Measurements from ENCODE around the gene CUX1. TPM values are rescaled to one million over a fixed set of nuclear protein-coding genes. Genes with fewer than 3 reads are reported as not detected.
A peak's percentile ranks its signal among the peaks of the same experiment; 100 is the strongest.

CUX1 gene
- total RNA-seq, 2 donors from 2014 or later: 12.0 to 13.8 TPM

GRCh38 chr7:102106625-102107024 lies 289.2 kb downstream of the CUX1 start:
- H3K4me3 Mint-ChIP-seq: no peak overlapping the region

DNA sequence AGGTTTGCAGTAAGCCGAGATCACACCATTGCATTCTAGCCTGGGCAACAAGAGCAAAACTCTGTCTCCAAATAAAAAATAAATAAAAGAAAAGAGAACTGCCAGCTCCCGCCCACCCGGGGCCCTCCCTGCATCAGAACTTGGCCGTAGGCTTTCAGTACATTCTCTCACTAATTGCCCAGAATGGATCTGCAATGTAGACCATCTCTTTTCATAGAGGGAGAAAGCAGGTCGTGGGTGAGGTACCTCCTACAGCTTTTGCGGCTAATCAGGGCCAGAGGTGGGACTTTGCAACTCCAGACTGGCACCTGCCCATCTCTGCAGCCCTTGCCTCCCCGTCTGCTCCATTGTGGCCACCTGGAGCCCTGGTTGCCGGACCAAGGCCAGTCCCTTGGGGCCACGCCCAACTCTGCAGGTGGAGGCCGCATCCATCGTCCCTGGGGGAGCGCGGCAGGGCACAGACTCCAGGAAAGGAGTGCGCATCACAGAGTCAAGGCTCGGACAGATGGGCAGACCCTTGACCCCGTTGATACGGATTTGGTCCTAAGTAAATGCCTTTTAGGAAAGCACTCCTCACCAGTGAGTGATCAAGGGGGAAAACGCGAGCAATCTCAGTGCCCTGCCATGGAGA lies 290.2 kb downstream of the CUX1 start:
- Mint-ChIP-seq H3K36me3 (ENCODE audit: low read depth) (peaks cover 36% of the 10 kb centered on the region), H3K4me1 (no peaks in the 10 kb centered on the region), H3K27me3 (no peaks in the 10 kb centered on the region), H3K4me3 (no peak overlapping the region), H3K9me3 (no peaks in the 10 kb centered on the region), H3K27ac (no peak overlapping the region)
- ATAC-seq (replicated peaks): no peak

More at GRCh38 chr7:102106625-102107024, 289.2 kb downstream of the CUX1 start:
- Mint-ChIP-seq H3K27ac (no peak overlapping the region), H3K9me3 (no peaks in the 10 kb centered on the region), H3K36me3 (ENCODE audit: low read depth) (peaks cover 32% of the 10 kb centered on the region), H3K4me1 (no peaks in the 10 kb centered on the region), H3K27me3 (no peaks in the 10 kb centered on the region)
- no peak for ATAC-seq (replicated peaks)

DNA sequence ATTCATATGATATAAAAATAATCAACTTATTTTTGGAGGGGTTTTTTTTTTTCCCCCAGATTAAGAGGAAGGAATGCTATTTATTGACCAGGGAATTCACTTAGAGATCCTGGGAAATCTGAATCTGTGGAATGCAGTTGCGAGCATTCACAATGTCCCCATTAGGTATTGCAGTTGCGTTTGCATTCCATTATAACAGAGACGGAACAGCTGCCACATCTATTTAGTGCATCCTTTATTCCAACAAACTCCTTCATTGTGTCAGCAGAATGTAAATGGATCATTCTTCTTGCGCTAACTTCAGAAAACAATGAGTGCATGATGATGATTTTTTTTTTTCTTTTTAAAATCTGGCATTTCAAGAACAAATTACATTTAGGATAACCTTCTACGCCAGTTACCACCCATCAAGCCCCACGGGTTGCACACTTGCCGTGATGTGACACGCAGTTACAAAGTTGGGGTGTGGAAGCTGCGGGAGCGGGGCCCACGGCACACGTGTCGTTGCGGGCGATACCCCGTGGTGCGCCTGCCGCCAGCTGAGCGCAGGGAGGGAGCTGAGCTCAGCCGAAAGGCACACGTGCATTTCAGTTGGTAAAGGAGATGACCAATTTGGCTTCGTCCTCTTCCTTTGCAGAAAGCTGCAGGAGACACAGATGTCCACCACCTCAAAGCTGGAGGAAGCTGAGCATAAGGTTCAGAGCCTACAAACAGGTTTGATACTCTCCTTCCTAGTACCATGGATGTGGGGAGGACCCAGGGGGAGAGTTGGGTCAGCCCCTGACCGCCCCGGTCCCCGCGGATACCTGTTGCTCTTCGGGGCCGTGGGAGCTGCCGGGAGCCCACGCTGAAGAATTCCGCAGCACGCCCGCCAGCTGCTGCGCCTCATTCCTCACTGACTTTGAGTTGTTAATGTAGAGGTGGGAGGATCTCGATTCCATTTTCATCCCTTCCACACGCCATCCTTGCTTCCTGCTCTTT lies 293.9 kb downstream of the CUX1 start:
- no peaks in the 10 kb centered on the region for H3K9me3 Mint-ChIP-seq
- H3K36me3 Mint-ChIP-seq (ENCODE audit: low read depth): peaks cover 43% of the 10 kb centered on the region
- peaks cover 5% of the 10 kb centered on the region for H3K4me1 Mint-ChIP-seq
- H3K27ac Mint-ChIP-seq: no peak overlapping the region
- no peaks in the 10 kb centered on the region for H3K27me3 Mint-ChIP-seq
- no peak overlapping the region for H3K4me3 Mint-ChIP-seq
- ATAC-seq (replicated peaks): no peak

DNA sequence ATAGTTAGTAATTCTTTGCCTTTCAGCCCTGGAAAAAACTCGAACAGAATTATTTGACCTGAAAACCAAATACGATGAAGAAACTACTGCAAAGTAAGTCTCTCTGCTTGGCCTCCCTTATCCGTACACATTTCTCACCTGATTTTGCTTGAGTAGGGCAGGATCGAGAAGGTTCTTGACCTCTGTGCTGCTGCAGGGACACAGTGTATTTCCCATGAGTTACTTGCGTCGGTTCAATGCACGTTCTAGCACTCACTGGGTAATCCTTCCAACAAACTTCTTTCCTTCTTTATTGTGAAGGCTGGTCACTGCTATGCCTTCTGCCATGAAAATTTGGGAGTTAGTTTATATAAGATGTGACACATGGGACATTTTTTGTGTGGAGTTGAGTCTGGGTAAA lies 297.8 kb downstream of the CUX1 start:
- no peak overlapping the region for H3K4me3 Mint-ChIP-seq
- H3K36me3 Mint-ChIP-seq (ENCODE audit: low read depth): peaks cover 45% of the 10 kb centered on the region
- no peak overlapping the region for H3K27ac Mint-ChIP-seq
- peaks cover 8% of the 10 kb centered on the region for H3K4me1 Mint-ChIP-seq
- no peaks in the 10 kb centered on the region for H3K27me3 Mint-ChIP-seq
- no peak for ATAC-seq (replicated peaks)
- H3K9me3 Mint-ChIP-seq: no peaks in the 10 kb centered on the region

- Mint-ChIP-seq H3K27ac (no peak overlapping the region), H3K9me3 (no peaks in the 10 kb centered on the region), H3K4me1 (peaks cover 8% of the 10 kb centered on the region), H3K27me3 (no peaks in the 10 kb centered on the region), H3K36me3 (ENCODE audit: low read depth) (peaks cover 45% of the 10 kb centered on the region), H3K4me3 (no peak overlapping the region)
- no peak for ATAC-seq (replicated peaks)
Observed at GRCh38 chr7:102115931-102116330, 298.5 kb downstream of the CUX1 start.

DNA sequence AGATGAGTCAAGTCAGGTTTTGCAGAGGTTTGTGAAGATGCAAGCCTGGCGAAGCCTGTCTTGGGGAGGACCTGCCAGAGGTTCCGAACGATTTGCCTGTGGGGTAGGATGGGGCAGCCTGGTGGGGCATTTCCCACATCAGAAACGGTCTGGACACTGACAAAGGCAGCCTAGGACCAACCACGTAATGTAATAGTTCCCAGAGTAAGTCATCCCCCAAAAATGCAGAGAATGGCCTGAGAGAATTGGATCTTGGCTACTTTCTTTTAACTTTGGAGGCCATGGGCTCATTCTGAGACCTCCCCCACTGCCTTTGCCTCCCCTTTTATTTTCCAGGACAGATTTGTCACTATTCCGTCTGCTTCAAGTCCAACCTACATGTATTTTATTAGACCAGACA lies 300.3 kb downstream of the CUX1 start:
- H3K27ac Mint-ChIP-seq: no peak overlapping the region
- no peak overlapping the region for H3K4me3 Mint-ChIP-seq
- peaks cover 36% of the 10 kb centered on the region for H3K36me3 Mint-ChIP-seq (ENCODE audit: low read depth)
- peaks cover 8% of the 10 kb centered on the region for H3K4me1 Mint-ChIP-seq
- no peaks in the 10 kb centered on the region for H3K27me3 Mint-ChIP-seq
- no peak for ATAC-seq (replicated peaks)
- H3K9me3 Mint-ChIP-seq: no peaks in the 10 kb centered on the region

DNA sequence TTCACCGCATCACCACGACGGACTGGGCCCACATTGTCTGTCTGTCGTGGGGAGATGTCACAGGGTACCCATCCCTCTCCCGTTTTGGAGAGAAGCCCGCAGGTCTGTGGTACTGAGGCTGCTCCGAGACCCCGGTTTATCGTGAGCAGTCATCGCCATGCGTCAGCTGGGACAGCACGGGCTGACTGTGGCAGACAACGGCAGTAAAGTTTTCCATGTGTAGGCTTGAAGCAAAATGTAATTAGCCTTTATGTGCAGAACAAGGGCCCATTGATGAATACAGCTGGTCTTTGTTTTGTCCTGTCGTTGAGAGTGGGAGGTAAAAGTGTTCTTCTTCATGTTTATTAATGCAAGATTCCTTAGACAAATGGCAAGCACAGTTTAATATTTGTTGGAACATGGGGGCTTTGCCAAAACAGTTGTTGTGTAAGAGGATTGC lies 301.8 kb downstream of the CUX1 start:
- no peak for ATAC-seq (replicated peaks)
- Mint-ChIP-seq H3K36me3 (ENCODE audit: low read depth) (peaks cover 28% of the 10 kb centered on the region), H3K4me3 (no peak overlapping the region), H3K27ac (no peak overlapping the region), H3K4me1 (peaks cover 8% of the 10 kb centered on the region), H3K9me3 (no peaks in the 10 kb centered on the region), H3K27me3 (no peaks in the 10 kb centered on the region)

GRCh38 chr7:102119925-102120324 lies 302.5 kb downstream of the CUX1 start:
- Mint-ChIP-seq H3K9me3 (no peaks in the 10 kb centered on the region), H3K27ac (no peak overlapping the region), H3K4me1 (peaks cover 8% of the 10 kb centered on the region), H3K4me3 (no peak overlapping the region), H3K27me3 (no peaks in the 10 kb centered on the region), H3K36me3 (ENCODE audit: low read depth) (peaks cover 22% of the 10 kb centered on the region)
- no peak for ATAC-seq (replicated peaks)

- Mint-ChIP-seq H3K4me3 (no peak overlapping the region), H3K36me3 (ENCODE audit: low read depth) (peaks cover 19% of the 10 kb centered on the region), H3K27me3 (no peaks in the 10 kb centered on the region), H3K9me3 (no peaks in the 10 kb centered on the region), H3K4me1 (peaks cover 5% of the 10 kb centered on the region), H3K27ac (no peak overlapping the region)
- ATAC-seq (replicated peaks): no peak
Observed at GRCh38 chr7:102120666-102121195, 303.3 kb downstream of the CUX1 start.

GRCh38 chr7:102122026-102122425 lies 304.6 kb downstream of the CUX1 start:
- no peak overlapping the region for H3K4me3 Mint-ChIP-seq
- H3K27me3 Mint-ChIP-seq: no peaks in the 10 kb centered on the region
- H3K9me3 Mint-ChIP-seq: no peaks in the 10 kb centered on the region
- H3K4me1 Mint-ChIP-seq: no peaks in the 10 kb centered on the region
- peaks cover 13% of the 10 kb centered on the region for H3K36me3 Mint-ChIP-seq (ENCODE audit: low read depth)
- H3K27ac Mint-ChIP-seq: peak overlapping the region; percentile 36
- ATAC-seq (replicated peaks): peak; percentile 24

DNA sequence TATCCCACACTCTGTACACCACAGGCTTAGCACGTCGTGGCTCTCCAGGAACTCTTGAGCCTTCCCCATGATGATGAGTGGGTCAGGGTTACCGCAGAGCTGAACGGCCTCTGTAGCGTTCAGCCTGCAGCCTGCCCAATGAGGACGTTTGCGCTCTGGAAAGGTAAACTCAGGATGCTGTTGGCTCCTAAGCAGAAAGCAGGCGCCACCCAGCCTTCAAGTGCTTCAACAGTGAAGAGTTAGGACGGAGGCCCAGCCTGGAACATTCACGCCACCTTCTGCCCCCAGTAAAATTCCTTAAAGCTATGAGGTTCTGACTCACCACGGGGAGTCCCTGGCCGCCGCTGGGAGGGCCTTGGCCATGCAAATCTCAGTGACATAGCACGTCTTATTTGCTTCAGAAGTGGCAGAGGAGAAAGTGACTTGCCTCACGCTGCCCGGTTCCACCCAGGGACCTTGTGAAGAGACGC lies 307.7 kb downstream of the CUX1 start:
- no peaks in the 10 kb centered on the region for H3K9me3 Mint-ChIP-seq
- H3K27ac Mint-ChIP-seq: no peak overlapping the region
- peak; percentile 49 for ATAC-seq (replicated peaks)
- H3K27me3 Mint-ChIP-seq: no peaks in the 10 kb centered on the region
- H3K4me1 Mint-ChIP-seq: no peaks in the 10 kb centered on the region
- H3K36me3 Mint-ChIP-seq (ENCODE audit: low read depth): peaks cover 5% of the 10 kb centered on the region
- H3K4me3 Mint-ChIP-seq: no peak overlapping the region

- no peak overlapping the region for H3K4me3 Mint-ChIP-seq
- H3K9me3 Mint-ChIP-seq: no peaks in the 10 kb centered on the region
- no peak for ATAC-seq (replicated peaks)
- H3K27me3 Mint-ChIP-seq: no peaks in the 10 kb centered on the region
- no peak overlapping the region for H3K27ac Mint-ChIP-seq
- peaks cover 5% of the 10 kb centered on the region for H3K36me3 Mint-ChIP-seq (ENCODE audit: low read depth)
- H3K4me1 Mint-ChIP-seq: no peaks in the 10 kb centered on the region
Observed at GRCh38 chr7:102128303-102128702, 310.9 kb downstream of the CUX1 start.

- Mint-ChIP-seq H3K4me1 (no peaks in the 10 kb centered on the region), H3K27ac (no peak overlapping the region), H3K27me3 (no peaks in the 10 kb centered on the region), H3K36me3 (ENCODE audit: low read depth) (peaks cover 5% of the 10 kb centered on the region), H3K9me3 (no peaks in the 10 kb centered on the region), H3K4me3 (no peak overlapping the region)
- ATAC-seq (replicated peaks): no peak
Observed at GRCh38 chr7:102129636-102130370, 312.4 kb downstream of the CUX1 start.

- no peak overlapping the region for H3K4me3 Mint-ChIP-seq
- no peak for ATAC-seq (replicated peaks)
- H3K27me3 Mint-ChIP-seq: no peaks in the 10 kb centered on the region
- no peaks in the 10 kb centered on the region for H3K4me1 Mint-ChIP-seq
- no peaks in the 10 kb centered on the region for H3K9me3 Mint-ChIP-seq
- no peak overlapping the region for H3K27ac Mint-ChIP-seq
- H3K36me3 Mint-ChIP-seq (ENCODE audit: low read depth): peaks cover 4% of the 10 kb centered on the region
Observed at GRCh38 chr7:102132209-102132752, 314.9 kb downstream of the CUX1 start.

All from activated T-helper 17 cell treated with anti-CD3 and anti-CD28 coated beads, Interleukin-2, amount 50 U/mL, for 72 hours (primary cell).